Liver (tissue), 3 donors: ENCODE data around the gene BCR.
"Not testable (repeated sequence)": the region's sequence is repeated elsewhere in the genome, so short reads cannot be mapped to it uniquely, and the experiment has no call there.

Experiments used
- CTCF ChIP-seq: fragments of 150-350 bp; IDR thresholded peaks from 2 replicates; pipeline ENCODE4 v1.5.1; 2017; ENCODE audit warnings: improper control_type of control experiment, low read depth, low read length; ENCODE audit not compliant: missing input control
- EGR1 ChIP-seq, 2 donors: IDR thresholded peaks; 2 replicates each; pipeline ENCODE4 v1.6.1; 2016 to 2018; ENCODE audit warnings: antibody characterized with exemption in 2 of 2, low read depth in 2 of 2
- GABPA ChIP-seq, 2 donors: IDR thresholded peaks in 1 of 2; conservative IDR thresholded peaks in 1 of 2; 2 replicates each; pipeline ENCODE4 v1.6.1; 2016; ENCODE audit warnings: antibody characterized with exemption in 2 of 2, mild to moderate bottlenecking in 1 of 2, moderate library complexity in 1 of 2
- JUND ChIP-seq, 2 donors: IDR thresholded peaks; 2 replicates each; pipeline ENCODE4 v1.6.1; 2016; ENCODE audit warnings: antibody characterized with exemption in 2 of 2
- YY1 ChIP-seq: IDR thresholded peaks from 2 replicates; pipeline ENCODE4 v1.6.1; 2016; ENCODE audit warnings: antibody characterized with exemption, mild to moderate bottlenecking
- TF ChIP-seq, protein P1 (sequence below): IDR thresholded peaks from 2 replicates; pipeline ENCODE4 v1.6.1; 2016; ENCODE audit warnings: antibody characterized with exemption, mild to moderate bottlenecking
- donor health status: healthy.
- donor health status: healthy.

GRCh38 chr22:23310443-23311097 lies 130.3 kb downstream of the BCR start:
- TF ChIP-seq CTCF; JUND (IDR thresholded peaks at IDR 0.05); YY1; EGR1 (IDR thresholded peaks at IDR 0.05; ENCODE audit: low read depth in 2 of 2); GABPA (IDR thresholded peaks at IDR 0.05 in 1 of 2, conservative IDR thresholded peaks at IDR 0.05 in 1 of 2): not testable (repeated sequence)
- TF ChIP-seq, protein P1, sequence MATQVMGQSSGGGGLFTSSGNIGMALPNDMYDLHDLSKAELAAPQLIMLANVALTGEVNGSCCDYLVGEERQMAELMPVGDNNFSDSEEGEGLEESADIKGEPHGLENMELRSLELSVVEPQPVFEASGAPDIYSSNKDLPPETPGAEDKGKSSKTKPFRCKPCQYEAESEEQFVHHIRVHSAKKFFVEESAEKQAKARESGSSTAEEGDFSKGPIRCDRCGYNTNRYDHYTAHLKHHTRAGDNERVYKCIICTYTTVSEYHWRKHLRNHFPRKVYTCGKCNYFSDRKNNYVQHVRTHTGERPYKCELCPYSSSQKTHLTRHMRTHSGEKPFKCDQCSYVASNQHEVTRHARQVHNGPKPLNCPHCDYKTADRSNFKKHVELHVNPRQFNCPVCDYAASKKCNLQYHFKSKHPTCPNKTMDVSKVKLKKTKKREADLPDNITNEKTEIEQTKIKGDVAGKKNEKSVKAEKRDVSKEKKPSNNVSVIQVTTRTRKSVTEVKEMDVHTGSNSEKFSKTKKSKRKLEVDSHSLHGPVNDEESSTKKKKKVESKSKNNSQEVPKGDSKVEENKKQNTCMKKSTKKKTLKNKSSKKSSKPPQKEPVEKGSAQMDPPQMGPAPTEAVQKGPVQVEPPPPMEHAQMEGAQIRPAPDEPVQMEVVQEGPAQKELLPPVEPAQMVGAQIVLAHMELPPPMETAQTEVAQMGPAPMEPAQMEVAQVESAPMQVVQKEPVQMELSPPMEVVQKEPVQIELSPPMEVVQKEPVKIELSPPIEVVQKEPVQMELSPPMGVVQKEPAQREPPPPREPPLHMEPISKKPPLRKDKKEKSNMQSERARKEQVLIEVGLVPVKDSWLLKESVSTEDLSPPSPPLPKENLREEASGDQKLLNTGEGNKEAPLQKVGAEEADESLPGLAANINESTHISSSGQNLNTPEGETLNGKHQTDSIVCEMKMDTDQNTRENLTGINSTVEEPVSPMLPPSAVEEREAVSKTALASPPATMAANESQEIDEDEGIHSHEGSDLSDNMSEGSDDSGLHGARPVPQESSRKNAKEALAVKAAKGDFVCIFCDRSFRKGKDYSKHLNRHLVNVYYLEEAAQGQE = not testable (repeated sequence)
